Ovary (tissue), 9 donors: ENCODE measurements around the gene UNC13B. TPM values are rescaled to one million over a fixed set of nuclear protein-coding genes. Genes with fewer than 3 reads are reported as not detected.

ENCODE experiments used
- DNase-seq, 5 donors: peaks; one replicate each; pipeline ENCODE4 v3.0.0-alpha.2; 2019 to 2020
- H3K27ac ChIP-seq, 2 donors: fragments of 200-600 bp; one replicate each; pipeline versions ENCODE4 v1.5.1 to v1.8.0; 2019 to 2022
- H3K27me3 ChIP-seq: fragments of 200-600 bp; one replicate; pipeline ENCODE4 v1.8.0; 2022
- H3K36me3 ChIP-seq: fragments of 200-600 bp; sonication (generic); one replicate; pipeline ENCODE4 v1.5.1; 2019
- H3K4me1 ChIP-seq: one replicate; pipeline ENCODE4 v1.8.1; 2013; ENCODE audit warnings: mild to moderate bottlenecking, moderate library complexity; ENCODE audit not compliant: insufficient read depth
- H3K4me3 ChIP-seq: fragments of 200-600 bp; sonication (generic); one replicate; pipeline ENCODE4 v1.5.1; 2017
- H3K9me3 ChIP-seq, 2 donors: fragments of 200-600 bp in 1 of 2; sonication (generic) in 1 of 2; one replicate each; pipeline versions ENCODE4 v1.5.1 to v1.8.1; 2013 to 2019; ENCODE audit warnings: mild to moderate bottlenecking in 1 of 2, moderate library complexity in 1 of 2
- CTCF ChIP-seq, 3 donors: fragments of 450-650 bp in 2 of 3; fragments of 200-600 bp in 1 of 3; IDR thresholded peaks; one replicate each; pipeline versions ENCODE4 v1.5.1 to v1.8.0; 2016 to 2022; ENCODE audit warnings: antibody characterized with exemption in 3 of 3, mild to moderate bottlenecking in 1 of 3
- EP300 ChIP-seq: sonication (generic); formaldehyde crosslinking; IDR thresholded peaks from one replicate; pipeline ENCODE4 v1.6.1; 2017; ENCODE audit warnings: antibody characterized with exemption
- POLR2A ChIP-seq: fragments of 450-650 bp; IDR thresholded peaks from one replicate; pipeline ENCODE4 v1.6.1; 2017; ENCODE audit warnings: antibody characterized with exemption, mild to moderate bottlenecking, moderate library complexity
- WGBS, 3 donors: extraction: QIAGEN DNeasy Blood & Tissue Kit in 1 of 3; methylation state at CpG; one replicate each; pipeline versions ENCODE4 v1.1.5 to v1.1.7; 2013 to 2017; 5-methylcytosine and 5-hydroxymethylcytosine counted together
- intact Hi-C, 4 donors: fragments of 100-400 bp; cut with DNase I; formaldehyde crosslinking; loops; one replicate each; pipeline versions ENCODE4 v1.11.0 to v1.15.1; 2022 to 2023
- polyA plus RNA-seq, 2 donors: library from polyadenylated mRNA; stranded (reverse); fragments of 200-250 nt in 1 of 2; fragments of 350-450 nt in 1 of 2; fragmentation: Illumina TruSeq in 1 of 2; extraction: RNeasy Lipid Tissue Mini Kit (QIAGEN cat#74804) in 1 of 2; gene quantifications; one replicate each; pipeline ENCODE4 v1.2.3, GENCODE V29; 2013 to 2014
- total RNA-seq, 7 donors: library from RNA; depleted of rRNA in 2 of 7; stranded (reverse); fragments of >200 nt in 2 of 7; fragmentation: NEBNext Ultra II Directional in 3 of 7; extraction: Animal tissue kit (Norgen Biotek cat#: 25700) in 3 of 7; gene quantifications; one replicate each; pipeline versions ENCODE4 v1.1.0 to v1.2.4, GENCODE V29; 2016 to 2023
- donor health status: DM: no; HTN: no; CAD: no; lungs with moderate emphysema.
- donor health status: DM: no; HTN: no; CAD: no.
- donor health status: Bipolar disorder and iron deficiency.
- donor health status: DM: yes; HTN: yes; CAD: no.
- donor health status: DM: no; HTN: no; CAD: no.
- donor health status: DM: yes; HTN: yes; CAD: no.

Gene UNC13B
- total and polyA plus RNA-seq, 9 donors: 5.7 to 30.2 (median 16.6) TPM

- DNase-seq: no peak
- WGBS, 3 donors: 95 to 100% (median 96%) methylated on average over 1 of the region's 1 CpG
- H3K27ac ChIP-seq: no peak overlapping the region
- no peaks in the 10 kb centered on the region for H3K36me3 ChIP-seq
- intact Hi-C loops: no loop called here
- no peaks in the 10 kb centered on the region for H3K9me3 ChIP-seq
- no peak overlapping the region for H3K4me3 ChIP-seq
- TF ChIP-seq EP300: no peak
- no peak for TF ChIP-seq CTCF (IDR thresholded peaks at IDR 0.05)
- TF ChIP-seq POLR2A: no peak
- no peaks in the 10 kb centered on the region for H3K27me3 ChIP-seq
- no peaks in the 10 kb centered on the region for H3K4me1 ChIP-seq
Observed at GRCh38 chr9:35286381-35286780, 124.6 kb downstream of the UNC13B start.

GRCh38 chr9:35287987-35288632 is 126.3 kb downstream of the UNC13B start:
- H3K9me3 ChIP-seq: no peaks in the 10 kb centered on the region
- no peak overlapping the region for H3K4me3 ChIP-seq
- no peaks in the 10 kb centered on the region for H3K27me3 ChIP-seq
- no peak for DNase-seq
- H3K4me1 ChIP-seq: no peaks in the 10 kb centered on the region
- intact Hi-C loops: no loop called here
- H3K27ac ChIP-seq: no peak overlapping the region
- H3K36me3 ChIP-seq: no peaks in the 10 kb centered on the region
- 88 to 95% (median 93%) methylated on average over 3 of the region's 3 CpGs for WGBS, 3 donors
- TF ChIP-seq EP300: no peak

- Histone ChIP-seq H3K9me3 (no peaks in the 10 kb centered on the region), H3K27me3 (no peaks in the 10 kb centered on the region), H3K4me1 (no peaks in the 10 kb centered on the region), H3K27ac (no peak overlapping the region), H3K4me3 (no peak overlapping the region), H3K36me3 (no peaks in the 10 kb centered on the region)
- DNase-seq: no peak
- TF ChIP-seq EP300: no peak
- TF ChIP-seq CTCF (IDR thresholded peaks at IDR 0.05): no peak
- TF ChIP-seq POLR2A: no peak
- intact Hi-C loops: no loop called here
- 86 to 93% (median 93%) methylated on average over 1 of the region's 1 CpG for WGBS, 3 donors
Observed at GRCh38 chr9:35288778-35289177, 127.0 kb downstream of the UNC13B start.

- no peak overlapping the region for H3K4me3 ChIP-seq
- no peaks in the 10 kb centered on the region for H3K9me3 ChIP-seq
- H3K27ac ChIP-seq: no peak overlapping the region
- no peak for DNase-seq
- TF ChIP-seq CTCF (IDR thresholded peaks at IDR 0.05) (no peak), EP300 (no peak), POLR2A (no peak)
- no peaks in the 10 kb centered on the region for H3K27me3 ChIP-seq
- no peaks in the 10 kb centered on the region for H3K4me1 ChIP-seq
- WGBS, 3 donors: 63 to 76% (median 71%) methylated on average over 2 of the region's 2 CpGs
- no peaks in the 10 kb centered on the region for H3K36me3 ChIP-seq
- intact Hi-C loops: no loop called here
Observed at GRCh38 chr9:35293376-35293964, 131.7 kb downstream of the UNC13B start.

GRCh38 chr9:35294066-35294465 is 132.3 kb downstream of the UNC13B start:
- intact Hi-C loops: no loop called here
- 68 to 84% (median 81%) methylated on average over 6 of the region's 6 CpGs for WGBS, 3 donors
- no peak overlapping the region for H3K4me3 ChIP-seq
- no peak for TF ChIP-seq POLR2A
- no peak for TF ChIP-seq CTCF (IDR thresholded peaks at IDR 0.05)
- no peak for TF ChIP-seq EP300
- no peaks in the 10 kb centered on the region for H3K4me1 ChIP-seq
- H3K27ac ChIP-seq: no peak overlapping the region
- DNase-seq: no peak
- no peaks in the 10 kb centered on the region for H3K27me3 ChIP-seq
- H3K36me3 ChIP-seq: no peaks in the 10 kb centered on the region
- H3K9me3 ChIP-seq: no peaks in the 10 kb centered on the region
